Measurements from ENCODE around the gene AATF.

DNA sequence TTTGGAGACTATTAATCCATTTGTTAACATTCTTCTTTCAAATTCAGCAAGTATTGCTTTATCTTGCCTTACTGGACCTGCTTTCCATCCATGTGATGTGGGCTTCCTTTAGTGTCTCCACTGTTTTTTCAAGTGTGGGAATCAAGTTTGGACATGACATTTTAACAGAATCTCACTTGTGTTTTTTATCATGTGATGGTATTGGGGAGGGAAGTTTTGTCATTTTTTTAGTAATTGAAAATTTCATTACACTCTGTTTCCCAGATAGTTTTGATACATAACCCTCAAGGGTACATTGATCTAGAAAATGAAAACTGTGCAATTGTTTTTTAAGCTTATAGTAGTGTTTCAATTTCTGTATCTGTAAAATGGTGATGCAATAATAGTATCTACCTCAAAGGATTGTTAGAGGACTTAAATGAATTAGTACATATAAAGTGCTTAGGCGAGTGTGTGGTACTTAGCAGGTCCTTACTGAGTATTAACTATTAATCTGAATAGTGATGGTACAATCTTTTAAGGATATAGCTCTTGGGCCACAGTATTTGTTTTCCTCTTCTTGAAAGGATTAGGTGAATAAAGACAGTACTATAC lies 27.3 kb downstream of the AATF start:
- TF ChIP-seq, protein P1, sequence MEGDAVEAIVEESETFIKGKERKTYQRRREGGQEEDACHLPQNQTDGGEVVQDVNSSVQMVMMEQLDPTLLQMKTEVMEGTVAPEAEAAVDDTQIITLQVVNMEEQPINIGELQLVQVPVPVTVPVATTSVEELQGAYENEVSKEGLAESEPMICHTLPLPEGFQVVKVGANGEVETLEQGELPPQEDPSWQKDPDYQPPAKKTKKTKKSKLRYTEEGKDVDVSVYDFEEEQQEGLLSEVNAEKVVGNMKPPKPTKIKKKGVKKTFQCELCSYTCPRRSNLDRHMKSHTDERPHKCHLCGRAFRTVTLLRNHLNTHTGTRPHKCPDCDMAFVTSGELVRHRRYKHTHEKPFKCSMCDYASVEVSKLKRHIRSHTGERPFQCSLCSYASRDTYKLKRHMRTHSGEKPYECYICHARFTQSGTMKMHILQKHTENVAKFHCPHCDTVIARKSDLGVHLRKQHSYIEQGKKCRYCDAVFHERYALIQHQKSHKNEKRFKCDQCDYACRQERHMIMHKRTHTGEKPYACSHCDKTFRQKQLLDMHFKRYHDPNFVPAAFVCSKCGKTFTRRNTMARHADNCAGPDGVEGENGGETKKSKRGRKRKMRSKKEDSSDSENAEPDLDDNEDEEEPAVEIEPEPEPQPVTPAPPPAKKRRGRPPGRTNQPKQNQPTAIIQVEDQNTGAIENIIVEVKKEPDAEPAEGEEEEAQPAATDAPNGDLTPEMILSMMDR (IDR thresholded peaks at IDR 0.05; ENCODE audit: low read length) = no peak
- no peak for TF ChIP-seq EZH2 (IDR thresholded peaks at IDR 0.05; ENCODE audit: borderline replicate concordance, low read length)
